Glomerular endothelial cell (primary cell): Measurements from ENCODE around the gene MRPL42. TPM values are rescaled to one million over a fixed set of nuclear protein-coding genes. Genes with fewer than 3 reads are reported as not detected.
"Not testable (repeated sequence)": the region's sequence is repeated elsewhere in the genome, so short reads cannot be mapped to it uniquely, and the experiment has no call there.

ENCODE experiments used
- DNase-seq: peaks from one replicate; pipeline ENCODE4 v3.0.0-alpha.2; 2011; ENCODE audit warnings: low read depth, low spot score; ENCODE audit errors: extremely low read depth
- total RNA-seq: library from RNA; depleted of rRNA; stranded (reverse); fragments of >200 nt; gene quantifications from 2 replicates; pipeline ENCODE4 v1.2.3, GENCODE V29; 2015

The MRPL42 gene
- total RNA-seq = 48.9 and 60.5 TPM in 2 replicates

- peak; percentile 61 for DNase-seq
Measured at GRCh38 chr12:93467351-93468007, at the start of gene MRPL42. Gene MRPL42, plus strand, starts transcription at chr12:93467514. Its CDS starts 1,772 bp downstream, at chr12:93469286.

DNA sequence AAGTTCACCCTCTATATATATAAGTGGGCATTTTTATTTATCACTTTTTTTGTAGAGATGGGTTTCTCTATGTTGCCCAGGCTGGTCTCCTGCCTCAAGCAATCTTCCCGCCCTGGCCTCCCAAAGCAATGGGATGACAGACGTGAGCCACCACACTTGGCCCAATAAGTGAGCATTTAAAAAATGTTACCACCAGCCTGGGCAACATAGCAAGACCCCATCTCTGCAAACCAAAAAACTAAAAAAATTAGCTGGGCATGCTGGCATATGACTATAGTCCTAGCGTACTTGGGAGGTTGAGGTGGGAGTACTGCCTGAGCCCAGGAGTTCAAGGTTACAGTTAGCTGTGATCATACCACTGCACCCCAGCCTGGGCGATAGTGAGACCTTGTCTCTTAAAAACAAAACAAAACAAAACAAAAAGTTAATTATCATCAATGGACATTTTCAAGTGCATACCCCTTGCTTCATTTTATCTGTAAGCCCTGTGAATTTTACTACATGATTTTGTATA lies 49.3 kb upstream of the MRPL42 start:
- no peak for DNase-seq

GRCh38 chr12:93419388-93420034 lies 47.8 kb upstream of the MRPL42 start:
- peak; percentile 52 for DNase-seq

DNA sequence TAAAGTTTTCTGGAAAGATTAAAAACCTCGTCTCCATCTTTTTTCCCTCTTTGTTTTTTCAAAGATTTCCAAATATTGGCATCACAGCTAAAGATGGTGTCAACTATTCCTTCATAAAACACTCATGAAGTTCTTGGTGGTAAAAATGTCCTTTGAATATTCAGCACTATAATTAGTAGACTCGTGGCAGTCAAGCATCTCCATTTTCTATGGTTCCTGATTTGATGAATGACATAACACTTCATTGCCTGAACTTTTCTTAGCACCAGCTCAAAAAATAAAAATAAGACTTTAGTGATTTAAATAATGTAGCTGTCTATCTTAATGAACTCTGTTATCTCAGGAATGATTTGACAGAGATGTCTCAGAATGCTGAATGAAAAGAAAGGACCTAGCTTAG lies 45.3 kb upstream of the MRPL42 start:
- DNase-seq = no peak

DNA sequence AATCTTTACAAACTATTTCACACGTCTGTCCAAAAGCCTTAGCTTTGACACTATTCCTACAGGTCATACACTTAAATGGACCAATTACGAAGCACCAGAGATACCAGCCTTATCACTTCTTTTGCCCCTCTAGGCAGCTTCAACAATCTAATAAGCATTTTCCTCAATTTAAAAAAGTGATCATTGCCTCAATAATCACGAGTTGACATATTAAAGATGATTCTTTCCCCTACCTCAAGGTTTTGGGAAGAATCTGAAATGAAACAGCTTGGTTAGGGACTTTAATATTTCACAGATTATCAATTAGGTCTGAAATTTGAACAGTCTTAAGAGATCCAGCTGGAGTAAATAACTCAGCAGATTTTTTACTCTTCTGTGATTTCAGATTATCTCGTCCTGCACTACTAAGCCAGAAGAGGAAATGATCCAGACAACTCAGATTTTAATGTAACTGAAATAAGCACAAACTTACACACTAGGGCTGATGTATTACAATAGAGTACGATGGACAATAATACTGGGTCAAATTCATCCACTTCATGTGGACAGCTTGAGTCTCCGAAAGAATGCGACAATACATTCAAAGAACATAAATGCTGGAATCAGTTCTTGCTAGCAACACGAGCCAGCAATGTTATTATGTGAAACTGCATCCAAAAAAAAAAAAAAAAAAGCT lies 41.4 kb upstream of the MRPL42 start:
- no peak for DNase-seq

DNA sequence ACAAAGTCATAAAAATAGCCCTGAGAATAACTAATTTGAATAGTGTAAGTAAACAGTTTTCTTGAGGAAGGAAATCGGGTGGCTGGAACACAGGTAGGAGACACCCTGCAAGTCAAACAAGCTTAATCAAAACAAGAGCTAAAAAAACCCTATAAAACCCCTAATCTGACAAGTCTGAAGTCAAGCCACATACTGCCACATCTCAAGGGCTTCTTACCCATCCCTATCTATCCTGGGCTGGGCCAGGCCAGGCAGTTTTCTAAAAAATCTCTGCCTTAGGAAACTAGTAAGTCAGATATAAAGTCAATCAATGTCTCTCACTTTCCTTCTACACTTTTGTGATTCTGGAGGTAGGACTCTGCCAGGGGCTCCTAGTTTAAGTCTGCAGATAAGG lies 40.9 kb upstream of the MRPL42 start:
- DNase-seq = no peak

GRCh38 chr12:93427779-93428564 lies 39.3 kb upstream of the MRPL42 start:
- no peak for DNase-seq

GRCh38 chr12:93429448-93429847 lies 37.9 kb upstream of the MRPL42 start:
- no peak for DNase-seq

- DNase-seq = no peak
Measured at GRCh38 chr12:93429852-93430251, 37.5 kb upstream of the MRPL42 start.

DNA sequence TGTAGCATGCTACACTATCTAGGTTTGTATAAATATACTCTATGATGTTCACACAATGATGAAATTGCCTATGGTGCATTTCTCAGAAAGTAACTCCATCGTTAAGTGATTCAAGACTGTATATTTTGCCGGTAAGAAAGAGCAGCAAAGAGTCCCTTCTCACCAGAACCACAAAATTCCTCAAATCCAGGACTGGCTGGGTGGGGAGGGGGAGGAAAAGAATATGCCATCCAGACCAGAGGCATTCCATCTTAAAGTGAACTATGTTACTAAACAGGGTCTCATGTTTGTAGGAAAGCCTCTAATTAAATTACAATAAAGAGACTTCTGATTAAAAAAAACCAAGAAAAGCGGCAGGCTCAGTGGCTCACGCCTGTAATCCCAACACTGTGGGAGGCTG lies 37.0 kb upstream of the MRPL42 start:
- DNase-seq = no peak

DNA sequence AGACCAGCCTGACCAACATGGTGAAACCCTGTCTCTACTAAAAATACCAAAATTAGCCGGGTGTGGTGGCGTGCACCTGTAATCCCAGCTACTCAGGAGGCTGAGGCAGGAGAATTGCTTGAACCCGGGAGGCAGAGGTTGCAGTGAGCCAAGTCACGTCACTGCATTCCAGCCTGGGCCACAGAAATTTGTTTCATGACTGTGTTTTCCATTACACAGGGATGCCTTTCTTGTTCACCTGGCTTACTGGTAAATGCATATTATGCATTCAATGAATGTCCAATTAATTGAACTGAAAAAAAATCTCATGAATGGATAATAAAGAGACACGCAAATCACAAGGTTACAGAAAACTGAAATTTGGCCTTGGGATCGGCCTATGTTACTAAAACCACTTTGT lies 35.3 kb upstream of the MRPL42 start:
- not testable (repeated sequence) for DNase-seq

- no peak for DNase-seq
Measured at GRCh38 chr12:93434256-93434865, 33.0 kb upstream of the MRPL42 start.

GRCh38 chr12:93438266-93439050 lies 28.9 kb upstream of the MRPL42 start:
- no peak for DNase-seq

- no peak for DNase-seq
Measured at GRCh38 chr12:93440043-93440835, 27.1 kb upstream of the MRPL42 start.

- DNase-seq = no peak
Measured at GRCh38 chr12:93441081-93441616, 26.2 kb upstream of the MRPL42 start.

- DNase-seq = peak; percentile 42
Measured at GRCh38 chr12:93441617-93442410, 25.5 kb upstream of the MRPL42 start, which contains the start of gene UBE2N. Gene UBE2N, minus strand, starts transcription at chr12:93441947. Its CDS starts 63 bp downstream, at chr12:93441884.

DNA sequence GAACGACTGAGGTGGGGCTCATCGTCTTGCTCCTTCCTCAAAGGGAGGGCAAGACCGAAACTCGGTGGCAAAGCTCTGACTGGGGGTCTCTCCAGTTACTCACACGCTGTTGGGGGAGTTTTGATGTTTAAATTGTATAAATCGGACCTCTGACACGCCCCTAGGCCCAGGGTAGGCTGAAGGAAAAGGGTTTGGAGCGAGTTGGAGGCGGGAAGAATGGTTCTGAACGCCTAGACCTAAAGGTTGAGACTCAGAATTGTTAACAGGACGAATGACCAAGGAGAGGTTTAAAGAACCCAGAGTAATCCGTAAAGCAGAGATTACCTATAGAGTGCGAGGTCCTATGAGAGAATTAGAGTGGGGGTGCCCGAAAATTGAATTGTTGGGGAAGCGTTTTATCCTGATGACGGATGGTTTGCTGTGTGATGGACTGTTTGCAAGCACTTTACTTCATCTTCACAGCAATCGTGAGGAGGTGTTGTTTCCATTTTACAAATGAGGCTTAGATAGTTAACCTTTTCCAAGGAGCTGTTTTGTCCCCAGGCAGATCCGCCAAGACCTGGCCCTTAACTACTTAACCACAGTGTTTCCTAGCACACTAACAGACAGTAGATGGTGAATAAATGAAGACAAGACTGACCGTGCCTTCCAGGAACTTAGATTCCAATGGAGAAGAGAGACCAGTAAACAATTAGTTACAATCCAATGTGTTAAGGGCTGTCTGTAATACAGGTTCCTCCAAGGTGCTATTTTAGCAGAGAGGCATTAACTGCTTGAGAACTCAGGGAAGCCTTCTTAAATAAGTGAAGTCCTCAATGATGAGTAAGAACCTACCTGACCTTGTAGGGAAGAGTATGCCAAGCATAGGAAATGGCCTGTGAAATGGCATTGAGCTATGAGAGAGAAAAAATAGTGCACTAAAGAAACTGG lies 24.6 kb upstream of the MRPL42 start:
- DNase-seq = no peak
